HepG2 (cell line): ENCODE measurements around the gene CRADD. TPM values are rescaled to one million over a fixed set of nuclear protein-coding genes. Genes with fewer than 3 reads are reported as not detected.
A peak's percentile ranks its signal among the peaks of the same experiment; 100 is the strongest.

Experiments
- ARID5B ChIP-seq: IDR thresholded peaks from 2 replicates; pipeline ENCODE4 v1.4.0; 2020; ENCODE audit warnings: mild to moderate bottlenecking, missing genetic modification reagents
- FOSL2 ChIP-seq: sonication (generic); formaldehyde crosslinking; IDR thresholded peaks from 2 replicates; pipeline ENCODE4 v1.4.0; 2020; ENCODE audit warnings: missing genetic modification reagents
- FOXP1 ChIP-seq, 2 experiments: fragments of 450-650 bp in 1 of 2; IDR thresholded peaks; 2 replicates each; pipeline ENCODE4 v1.6.1; 2017 to 2018; ENCODE audit warnings: antibody characterized with exemption in 1 of 2
- GABPA ChIP-seq, 2 experiments: IDR thresholded peaks; 2 replicates each; pipeline ENCODE4 v1.6.1; 2011 to 2016; ENCODE audit warnings: low read depth in 2 of 2, low read length in 1 of 2, missing biosample characterization in 1 of 2, missing genetic modification characterization in 1 of 2
- HBP1 ChIP-seq: IDR thresholded peaks from 2 replicates; pipeline ENCODE4 v1.6.1; 2016; ENCODE audit warnings: low read depth, control low read depth
- JUN ChIP-seq: sonication (generic); formaldehyde crosslinking; IDR thresholded peaks from 2 replicates; pipeline ENCODE4 v1.4.0; 2020; ENCODE audit warnings: mild to moderate bottlenecking, missing genetic modification reagents
- NFIB ChIP-seq: sonication (generic); formaldehyde crosslinking; IDR thresholded peaks from 2 replicates; pipeline ENCODE4 v1.9.0; 2021; ENCODE audit warnings: missing genetic modification reagents, mild to moderate bottlenecking, borderline replicate concordance
- POGK ChIP-seq: sonication (generic); formaldehyde crosslinking; conservative IDR thresholded peaks from 2 replicates; pipeline ENCODE4 v1.8.0; 2022; ENCODE audit warnings: mild to moderate bottlenecking, moderate library complexity, missing genetic modification reagents
- RBAK ChIP-seq: sonication (generic); formaldehyde crosslinking; IDR thresholded peaks from 2 replicates; pipeline ENCODE4 v1.5.1; 2020; ENCODE audit warnings: mild to moderate bottlenecking, missing genetic modification reagents
- TARDBP ChIP-seq: sonication (generic); formaldehyde crosslinking; IDR thresholded peaks from 2 replicates; pipeline ENCODE4 v1.8.0; 2022; ENCODE audit warnings: mild to moderate bottlenecking, missing genetic modification reagents
- TBL1XR1 ChIP-seq: fragments of 150-350 bp; IDR thresholded peaks from 2 replicates; pipeline ENCODE4 v1.6.1; 2014; ENCODE audit warnings: borderline replicate concordance, low read length; ENCODE audit not compliant: partially characterized antibody
- ZBTB34 ChIP-seq: sonication (generic); formaldehyde crosslinking; IDR thresholded peaks from 2 replicates; pipeline ENCODE4 v1.8.0; 2022; ENCODE audit warnings: mild to moderate bottlenecking, missing genetic modification reagents
- ZMYM2 ChIP-seq: sonication (generic); formaldehyde crosslinking; IDR thresholded peaks from 2 replicates; pipeline ENCODE4 v1.8.0; 2022; ENCODE audit warnings: mild to moderate bottlenecking, missing genetic modification reagents
- ZNF383 ChIP-seq: sonication (generic); formaldehyde crosslinking; IDR thresholded peaks from 2 replicates; pipeline ENCODE4 v1.4.0; 2020; ENCODE audit warnings: missing genetic modification reagents, mild to moderate bottlenecking, borderline replicate concordance
- ZNF44 ChIP-seq: sonication (generic); formaldehyde crosslinking; IDR thresholded peaks from 2 replicates; pipeline ENCODE4 v1.5.1; 2020; ENCODE audit warnings: mild to moderate bottlenecking, missing genetic modification reagents
- ZNF580 ChIP-seq: IDR thresholded peaks from 2 replicates; pipeline ENCODE4 v1.6.1; 2016; ENCODE audit warnings: low read depth, borderline replicate concordance
- ZNF678 ChIP-seq: sonication (generic); formaldehyde crosslinking; IDR thresholded peaks from 2 replicates; pipeline ENCODE4 v1.4.0; 2020; ENCODE audit warnings: mild to moderate bottlenecking, missing genetic modification reagents
- ZNF782 ChIP-seq: sonication (generic); formaldehyde crosslinking; IDR thresholded peaks from 2 replicates; pipeline ENCODE4 v1.4.0; 2020; ENCODE audit warnings: missing genetic modification reagents, mild to moderate bottlenecking, borderline replicate concordance
- ZNF883 ChIP-seq: sonication (generic); formaldehyde crosslinking; IDR thresholded peaks from 2 replicates; pipeline ENCODE4 v1.5.1; 2020; ENCODE audit warnings: mild to moderate bottlenecking, missing genetic modification reagents; ENCODE audit errors: not compliant biosample characterization
- ZSCAN22 ChIP-seq: sonication (generic); formaldehyde crosslinking; IDR thresholded peaks from 2 replicates; pipeline ENCODE4 v1.4.0; 2020; ENCODE audit warnings: mild to moderate bottlenecking, missing genetic modification reagents
- polyA plus RNA-seq, 8 experiments: library from polyadenylated mRNA; depleted of rRNA in 3 of 8; stranded (reverse) in 7 of 8; unstranded in 1 of 8; fragments of >200 nt; fragmentation: Illumina TruSeq in 4 of 8; extraction: Trizol in 4 of 8; gene quantifications; 2 replicates each; pipeline versions ENCODE4 v1.2.1 to v1.2.3, GENCODE V29; 2011 to 2016; ENCODE audit warnings: low read depth in 4 of 8, missing spikeins in 1 of 8, mixed read lengths in 1 of 8; ENCODE audit not compliant: insufficient read depth in 1 of 8
- total RNA-seq, 5 experiments: library from RNA; depleted of rRNA; stranded (reverse); fragments of >200 nt; fragmentation: Illumina TruSeq; extraction: Trizol; gene quantifications; 2 replicates each; pipeline ENCODE4 v1.2.3, GENCODE V29; 2016; ENCODE audit warnings: low read depth in 1 of 5

Gene CRADD
- total and polyA plus RNA-seq, 2 of the 13 experiments (the other 11 are each of a cell fraction or from before 2014, with no cell fraction given): 12.4 to 18.8 TPM

GRCh38 chr12:93663006-93663728, 14.0 kb upstream of the CRADD start (continued):
- TF ChIP-seq TBL1XR1 (peak; percentile 68), FOSL2 (CRISPR knock-in tag) (peak; percentile 88), RBAK (0 out of 2 replicates have a peak, but pooled peaks have one; percentile 27), ZNF883 (CRISPR knock-in tag) (no peak), POGK (CRISPR knock-in tag) (peak; percentile 91), ZNF678 (CRISPR knock-in tag) (no peak), JUN (CRISPR knock-in tag) (0 out of 2 replicates have a peak, but pooled peaks have one; percentile 23), ZSCAN22 (no peak), NFIB (no peak), ZMYM2 (CRISPR knock-in tag) (peak; percentile 92), ZBTB34 (peak; percentile 89), ZNF383 (no peak), FOXP1 (IDR thresholded peaks at IDR 0.05) (no peak), FOXP1 (CRISPR knock-in tag; IDR thresholded peaks at IDR 0.05) (peak; percentile 80), GABPA (IDR thresholded peaks at IDR 0.05; ENCODE audit: low read depth, low read length) (no peak), GABPA (CRISPR knock-in tag; IDR thresholded peaks at IDR 0.05; ENCODE audit: low read depth) (peak; percentile 66; the same call in 1 of the 2 replicates), ARID5B (CRISPR knock-in tag) (peak; percentile 97), HBP1 (CRISPR knock-in tag) (peak; percentile 76; the same call in 1 of the 2 replicates), ZNF44 (CRISPR knock-in tag) (no peak), TARDBP (CRISPR knock-in tag) (peak; percentile 99), ZNF782 (no peak), ZNF580 (peak; percentile 80; the same call in 1 of the 2 replicates)
